HEK293 (cell line): ENCODE data around the gene ZFAND5.
A peak's percentile ranks its signal among the peaks of the same experiment; 100 is the strongest.

Experiments used
- BCL11B ChIP-seq: fragments of 450-650 bp; formaldehyde crosslinking; IDR thresholded peaks from 2 replicates; pipeline ENCODE4 v1.5.1; 2016; ENCODE audit warnings: low read depth, missing biosample characterization, missing genetic modification characterization
- EGR2 ChIP-seq: fragments of 450-650 bp; formaldehyde crosslinking; IDR thresholded peaks from 2 replicates; pipeline ENCODE4 v1.5.1; 2016; ENCODE audit warnings: low read depth, missing biosample characterization, missing genetic modification characterization
- GLI4 ChIP-seq: fragments of 450-650 bp; formaldehyde crosslinking; IDR thresholded peaks from 2 replicates; pipeline ENCODE4 v1.5.1; 2016; ENCODE audit warnings: missing biosample characterization, missing genetic modification characterization
- KLF9 ChIP-seq: fragments of 450-650 bp; formaldehyde crosslinking; IDR thresholded peaks from 2 replicates; pipeline ENCODE4 v1.5.1; 2016; ENCODE audit warnings: missing biosample characterization, missing genetic modification characterization, low read depth
- MZF1 ChIP-seq: fragments of 450-650 bp; formaldehyde crosslinking; IDR thresholded peaks from 2 replicates; pipeline ENCODE4 v1.5.1; 2017; ENCODE audit warnings: missing biosample characterization, missing genetic modification characterization, borderline replicate concordance
- PRDM2 ChIP-seq: fragments of 450-650 bp; formaldehyde crosslinking; IDR thresholded peaks from 2 replicates; pipeline ENCODE4 v1.5.1; 2016; ENCODE audit warnings: missing biosample characterization, missing genetic modification characterization, borderline replicate concordance
- SALL2 ChIP-seq: fragments of 450-650 bp; formaldehyde crosslinking; IDR thresholded peaks from 2 replicates; pipeline ENCODE4 v1.5.0; 2017; ENCODE audit warnings: missing biosample characterization, mild to moderate bottlenecking, missing genetic modification characterization, borderline replicate concordance
- SCRT2 ChIP-seq: fragments of 450-650 bp; formaldehyde crosslinking; IDR thresholded peaks from 2 replicates; pipeline ENCODE4 v1.5.1; 2016; ENCODE audit warnings: missing biosample characterization, missing genetic modification characterization
- WT1 ChIP-seq: fragments of 450-650 bp; formaldehyde crosslinking; IDR thresholded peaks from 2 replicates; pipeline ENCODE4 v1.5.1; 2016; ENCODE audit warnings: missing biosample characterization, missing genetic modification characterization
- ZFP3 ChIP-seq: fragments of 450-650 bp; formaldehyde crosslinking; IDR thresholded peaks from 2 replicates; pipeline ENCODE4 v1.5.1; 2016; ENCODE audit warnings: low read depth, missing biosample characterization, missing genetic modification characterization
- ZNF133 ChIP-seq: fragments of 450-650 bp; formaldehyde crosslinking; IDR thresholded peaks from 2 replicates; pipeline ENCODE4 v1.5.1; 2016; ENCODE audit warnings: missing biosample characterization, missing genetic modification characterization
- ZNF18 ChIP-seq: fragments of 450-650 bp; formaldehyde crosslinking; IDR thresholded peaks from 2 replicates; pipeline ENCODE4 v1.5.1; 2016; ENCODE audit warnings: missing biosample characterization, missing genetic modification characterization
- ZNF350 ChIP-seq: fragments of 450-650 bp; formaldehyde crosslinking; IDR thresholded peaks from 2 replicates; pipeline ENCODE4 v1.5.0; 2017; ENCODE audit warnings: missing biosample characterization, mild to moderate bottlenecking, missing genetic modification characterization
- ZNF518A ChIP-seq: fragments of 450-650 bp; formaldehyde crosslinking; conservative IDR thresholded peaks from 2 replicates; pipeline ENCODE4 v1.5.1; 2016; ENCODE audit warnings: low read depth, missing biosample characterization, missing genetic modification characterization
- ZNF624 ChIP-seq: fragments of 450-650 bp; formaldehyde crosslinking; IDR thresholded peaks from 2 replicates; pipeline ENCODE4 v1.5.1; 2017; ENCODE audit warnings: missing biosample characterization, missing genetic modification characterization
- ZNF626 ChIP-seq: fragments of 450-650 bp; sonication (Bioruptor Pico); formaldehyde crosslinking; IDR thresholded peaks from 2 replicates; pipeline ENCODE4 v1.5.1; 2018; ENCODE audit warnings: missing biosample characterization, missing genetic modification characterization, inconsistent platforms
- ZNF658 ChIP-seq: fragments of 450-650 bp; formaldehyde crosslinking; IDR thresholded peaks from 2 replicates; pipeline ENCODE4; 2016; ENCODE audit warnings: missing biosample characterization, missing genetic modification characterization
- ZNF664 ChIP-seq: fragments of 450-650 bp; formaldehyde crosslinking; IDR thresholded peaks from 2 replicates; pipeline ENCODE4 v1.5.1; 2016; ENCODE audit warnings: missing biosample characterization, missing genetic modification characterization
- ZNF777 ChIP-seq: fragments of 450-650 bp; formaldehyde crosslinking; IDR thresholded peaks from 2 replicates; pipeline ENCODE4 v1.5.1; 2017; ENCODE audit warnings: missing biosample characterization, missing genetic modification characterization, borderline replicate concordance
- TF ChIP-seq, protein P1 (sequence below): fragments of 450-650 bp; formaldehyde crosslinking; IDR thresholded peaks from 2 replicates; pipeline ENCODE4 v1.5.1; 2016; ENCODE audit warnings: missing biosample characterization, missing genetic modification characterization
- TF ChIP-seq, protein P2 (sequence below): fragments of 450-650 bp; formaldehyde crosslinking; IDR thresholded peaks from 2 replicates; pipeline ENCODE4 v1.5.1; 2016; ENCODE audit warnings: missing biosample characterization, missing genetic modification characterization

Gene ZFAND5

GRCh38 chr9:72362680-72363139 is 2.3 kb downstream of the ZFAND5 start (continued):
- TF ChIP-seq ZNF350 (no peak), ZNF18 (no peak), BCL11B (tag by site-specific recombination) (no peak), ZNF658 (no peak), ZNF626 (tag by site-specific recombination) (no peak), ZNF664 (tag by site-specific recombination) (no peak), GLI4 (tag by site-specific recombination) (no peak), WT1 (no peak), ZNF624 (no peak), EGR2 (no peak), MZF1 (tag by site-specific recombination) (peak; percentile 57; the same call in 1 of the 2 replicates), SALL2 (tag by site-specific recombination) (no peak), KLF9 (tag by site-specific recombination) (no peak), SCRT2 (tag by site-specific recombination) (no peak), ZFP3 (tag by site-specific recombination) (peak; percentile 91), PRDM2 (tag by site-specific recombination) (no peak), ZNF133 (tag by site-specific recombination) (no peak), ZNF777 (tag by site-specific recombination) (no peak), ZNF518A (tag by site-specific recombination) (no peak)
- TF ChIP-seq, protein P1, sequence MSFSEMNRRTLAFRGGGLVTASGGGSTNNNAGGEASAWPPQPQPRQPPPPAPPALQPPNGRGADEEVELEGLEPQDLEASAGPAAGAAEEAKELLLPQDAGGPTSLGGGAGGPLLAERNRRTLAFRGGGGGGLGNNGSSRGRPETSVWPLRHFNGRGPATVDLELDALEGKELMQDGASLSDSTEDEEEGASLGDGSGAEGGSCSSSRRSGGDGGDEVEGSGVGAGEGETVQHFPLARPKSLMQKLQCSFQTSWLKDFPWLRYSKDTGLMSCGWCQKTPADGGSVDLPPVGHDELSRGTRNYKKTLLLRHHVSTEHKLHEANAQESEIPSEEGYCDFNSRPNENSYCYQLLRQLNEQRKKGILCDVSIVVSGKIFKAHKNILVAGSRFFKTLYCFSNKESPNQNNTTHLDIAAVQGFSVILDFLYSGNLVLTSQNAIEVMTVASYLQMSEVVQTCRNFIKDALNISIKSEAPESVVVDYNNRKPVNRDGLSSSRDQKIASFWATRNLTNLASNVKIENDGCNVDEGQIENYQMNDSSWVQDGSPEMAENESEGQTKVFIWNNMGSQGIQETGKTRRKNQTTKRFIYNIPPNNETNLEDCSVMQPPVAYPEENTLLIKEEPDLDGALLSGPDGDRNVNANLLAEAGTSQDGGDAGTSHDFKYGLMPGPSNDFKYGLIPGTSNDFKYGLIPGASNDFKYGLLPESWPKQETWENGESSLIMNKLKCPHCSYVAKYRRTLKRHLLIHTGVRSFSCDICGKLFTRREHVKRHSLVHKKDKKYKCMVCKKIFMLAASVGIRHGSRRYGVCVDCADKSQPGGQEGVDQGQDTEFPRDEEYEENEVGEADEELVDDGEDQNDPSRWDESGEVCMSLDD = no peak
- TF ChIP-seq, protein P2, sequence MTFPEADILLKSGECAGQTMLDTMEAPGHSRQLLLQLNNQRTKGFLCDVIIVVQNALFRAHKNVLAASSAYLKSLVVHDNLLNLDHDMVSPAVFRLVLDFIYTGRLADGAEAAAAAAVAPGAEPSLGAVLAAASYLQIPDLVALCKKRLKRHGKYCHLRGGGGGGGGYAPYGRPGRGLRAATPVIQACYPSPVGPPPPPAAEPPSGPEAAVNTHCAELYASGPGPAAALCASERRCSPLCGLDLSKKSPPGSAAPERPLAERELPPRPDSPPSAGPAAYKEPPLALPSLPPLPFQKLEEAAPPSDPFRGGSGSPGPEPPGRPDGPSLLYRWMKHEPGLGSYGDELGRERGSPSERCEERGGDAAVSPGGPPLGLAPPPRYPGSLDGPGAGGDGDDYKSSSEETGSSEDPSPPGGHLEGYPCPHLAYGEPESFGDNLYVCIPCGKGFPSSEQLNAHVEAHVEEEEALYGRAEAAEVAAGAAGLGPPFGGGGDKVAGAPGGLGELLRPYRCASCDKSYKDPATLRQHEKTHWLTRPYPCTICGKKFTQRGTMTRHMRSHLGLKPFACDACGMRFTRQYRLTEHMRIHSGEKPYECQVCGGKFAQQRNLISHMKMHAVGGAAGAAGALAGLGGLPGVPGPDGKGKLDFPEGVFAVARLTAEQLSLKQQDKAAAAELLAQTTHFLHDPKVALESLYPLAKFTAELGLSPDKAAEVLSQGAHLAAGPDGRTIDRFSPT (tag by site-specific recombination) = no peak
